Keratinocyte (primary cell): Measurements from ENCODE around the gene SLC6A5. TPM values are rescaled to one million over a fixed set of nuclear protein-coding genes. Genes with fewer than 3 reads are reported as not detected.

Source experiments
- DNase-seq: peaks from one replicate; pipeline ENCODE4 v3.0.0-alpha.2; 2011; ENCODE audit warnings: low read depth, missing footprints, low spot score
- FAIRE-seq: peaks from 2 replicates; lab custom pipeline; 2011; peaks lifted over from hg19 to GRCh38; lab: Jason Lieb, UNC
- H2AFZ ChIP-seq: 2 replicates; pipeline ENCODE4 v1.6.0; 2012; ENCODE audit warnings: low read length, control low read depth, inconsistent platforms; ENCODE audit not compliant: control insufficient read depth
- H3K27ac ChIP-seq: 2 replicates; pipeline ENCODE4 v1.5.1; 2011; ENCODE audit warnings: low read length; ENCODE audit not compliant: control insufficient read depth, insufficient read depth
- H3K27me3 ChIP-seq: 3 replicates; pipeline ENCODE4 v1.6.0; 2011; ENCODE audit warnings: low read length; ENCODE audit not compliant: control insufficient read depth, insufficient read depth; ENCODE audit errors: extremely low read depth
- H3K36me3 ChIP-seq, 2 experiments: 2 replicates in 1 of 2; 3 replicates in 1 of 2; pipeline ENCODE4 v1.5.1; 2011; ENCODE audit warnings: low read length in 2 of 2, mild to moderate bottlenecking in 1 of 2; ENCODE audit not compliant: control insufficient read depth in 2 of 2, insufficient read depth in 2 of 2; ENCODE audit errors: extremely low read depth in 1 of 2
- H3K4me1 ChIP-seq: 3 replicates; pipeline ENCODE4 v1.5.1; 2011; ENCODE audit warnings: low read length; ENCODE audit not compliant: control insufficient read depth, insufficient read depth; ENCODE audit errors: extremely low read depth
- H3K4me2 ChIP-seq: 3 replicates; pipeline ENCODE4 v1.6.0; 2011; ENCODE audit warnings: low read depth, low read length; ENCODE audit not compliant: control insufficient read depth, insufficient read depth; ENCODE audit errors: extremely low read depth
- H3K4me3 ChIP-seq, 3 experiments: fragments of 200-600 bp in 1 of 3; sonication (generic) in 1 of 3; 2 replicates in 2 of 3; 3 replicates in 1 of 3; pipeline ENCODE4 v1.5.1; 2011 to 2016; ENCODE audit warnings: low read length in 3 of 3, mild to moderate bottlenecking in 3 of 3, control low read depth in 2 of 3, inconsistent platforms in 1 of 3, low read depth in 1 of 3, mixed read lengths in 1 of 3, mixed run types in 1 of 3, moderate library complexity in 1 of 3; ENCODE audit not compliant: control insufficient read depth in 2 of 3, insufficient read depth in 2 of 3; ENCODE audit errors: extremely low read depth in 1 of 3
- H3K79me2 ChIP-seq: 2 replicates; pipeline ENCODE4 v1.6.0; 2012; ENCODE audit warnings: low read length; ENCODE audit not compliant: control insufficient read depth, insufficient read depth
- H3K9ac ChIP-seq: 3 replicates; pipeline ENCODE4 v1.6.0; 2011; ENCODE audit warnings: low read length; ENCODE audit not compliant: control insufficient read depth, insufficient read depth; ENCODE audit errors: extremely low read depth
- H3K9me1 ChIP-seq: 3 replicates; pipeline ENCODE4 v1.6.0; 2011; ENCODE audit warnings: low read length; ENCODE audit not compliant: control insufficient read depth, insufficient read depth; ENCODE audit errors: extremely low read depth
- H3K9me3 ChIP-seq: 2 replicates; pipeline ENCODE4 v1.5.1; 2012; ENCODE audit warnings: low read depth, low read length; ENCODE audit not compliant: control insufficient read depth
- H4K20me1 ChIP-seq: 3 replicates; pipeline ENCODE4 v1.6.0; 2011; ENCODE audit warnings: low read length; ENCODE audit not compliant: control insufficient read depth, insufficient read depth; ENCODE audit errors: extremely low read depth
- EZH2 ChIP-seq: IDR thresholded peaks from one replicate; pipeline ENCODE4 v1.6.1; 2012; ENCODE audit warnings: inconsistent platforms, mild to moderate bottlenecking, low read length, moderate library complexity
- dilution Hi-C: fragments of 300-500 bp; cut with MboI; formaldehyde crosslinking; loops from one replicate; pipeline ENCODE4 v1.7.0; 2020; ENCODE audit warnings: low sequenced_read_pairs; ENCODE audit not compliant: extremely low pct_ligation_motif_present
- polyA plus RNA-seq, 5 experiments: library from polyadenylated mRNA; depleted of rRNA in 3 of 5; stranded (reverse) in 3 of 5; stranded (forward) in 1 of 5; unstranded in 1 of 5; fragments of >200 nt; gene quantifications; 1 replicate in 1 of 5; 2 replicates in 3 of 5; 3 replicates in 1 of 5; pipeline versions ENCODE4 v1.2.1 to v1.2.3, GENCODE V29; 2011 to 2012; ENCODE audit warnings: missing spikeins in 2 of 5, low read depth in 1 of 5, low replicate concordance in 1 of 5
- TF ChIP-seq, protein P1 (sequence below), 3 experiments: IDR thresholded peaks in 1 of 3; conservative IDR thresholded peaks in 1 of 3; optimal IDR thresholded peaks in 1 of 3; 2 replicates in 2 of 3; 3 replicates in 1 of 3; pipeline versions ENCODE3 to v1.5.1; 2011; ENCODE audit warnings: low read length in 3 of 3, mild to moderate bottlenecking in 3 of 3, moderate library complexity in 2 of 3, control low read depth in 1 of 3, inconsistent platforms in 1 of 3; ENCODE audit not compliant: insufficient read depth in 2 of 3; ENCODE audit errors: extremely low read depth in 1 of 3

The SLC6A5 gene
- polyA plus RNA-seq, 1 donor (not counting 4 experiments of a cell fraction or from before 2014, with no cell fraction given) = not detected

- Histone ChIP-seq H3K4me2 (no peak overlapping the region), H2AFZ (no peak overlapping the region), H3K9ac (no peak overlapping the region), H3K36me3 (no peaks in the 10 kb centered on the region), H3K9me1 (no peaks in the 10 kb centered on the region), H3K4me3 (no peak overlapping the region), H3K27ac (no peak overlapping the region), H3K27me3 (no peaks in the 10 kb centered on the region), H3K79me2 (no peaks in the 10 kb centered on the region), H3K9me3 (no peaks in the 10 kb centered on the region), H4K20me1 (no peaks in the 10 kb centered on the region), H3K4me1 (no peaks in the 10 kb centered on the region)
- dilution Hi-C loops = no loop called here
- TF ChIP-seq, protein P1, sequence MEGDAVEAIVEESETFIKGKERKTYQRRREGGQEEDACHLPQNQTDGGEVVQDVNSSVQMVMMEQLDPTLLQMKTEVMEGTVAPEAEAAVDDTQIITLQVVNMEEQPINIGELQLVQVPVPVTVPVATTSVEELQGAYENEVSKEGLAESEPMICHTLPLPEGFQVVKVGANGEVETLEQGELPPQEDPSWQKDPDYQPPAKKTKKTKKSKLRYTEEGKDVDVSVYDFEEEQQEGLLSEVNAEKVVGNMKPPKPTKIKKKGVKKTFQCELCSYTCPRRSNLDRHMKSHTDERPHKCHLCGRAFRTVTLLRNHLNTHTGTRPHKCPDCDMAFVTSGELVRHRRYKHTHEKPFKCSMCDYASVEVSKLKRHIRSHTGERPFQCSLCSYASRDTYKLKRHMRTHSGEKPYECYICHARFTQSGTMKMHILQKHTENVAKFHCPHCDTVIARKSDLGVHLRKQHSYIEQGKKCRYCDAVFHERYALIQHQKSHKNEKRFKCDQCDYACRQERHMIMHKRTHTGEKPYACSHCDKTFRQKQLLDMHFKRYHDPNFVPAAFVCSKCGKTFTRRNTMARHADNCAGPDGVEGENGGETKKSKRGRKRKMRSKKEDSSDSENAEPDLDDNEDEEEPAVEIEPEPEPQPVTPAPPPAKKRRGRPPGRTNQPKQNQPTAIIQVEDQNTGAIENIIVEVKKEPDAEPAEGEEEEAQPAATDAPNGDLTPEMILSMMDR (optimal IDR thresholded peaks at IDR 0.05 in 1 of 3, IDR thresholded peaks at IDR 0.05 in 1 of 3, conservative IDR thresholded peaks at IDR 0.05 in 1 of 3; ENCODE audit: extremely low read depth in 1 of 3, insufficient read depth in 2 of 3, low read length in 3 of 3) = no peak
- TF ChIP-seq EZH2 = no peak
- FAIRE-seq (no peak), DNase-seq (no peak)
These were observed 58.7 kb downstream of the SLC6A5 start for GRCh38 chr11:20658135-20658534.

DNA sequence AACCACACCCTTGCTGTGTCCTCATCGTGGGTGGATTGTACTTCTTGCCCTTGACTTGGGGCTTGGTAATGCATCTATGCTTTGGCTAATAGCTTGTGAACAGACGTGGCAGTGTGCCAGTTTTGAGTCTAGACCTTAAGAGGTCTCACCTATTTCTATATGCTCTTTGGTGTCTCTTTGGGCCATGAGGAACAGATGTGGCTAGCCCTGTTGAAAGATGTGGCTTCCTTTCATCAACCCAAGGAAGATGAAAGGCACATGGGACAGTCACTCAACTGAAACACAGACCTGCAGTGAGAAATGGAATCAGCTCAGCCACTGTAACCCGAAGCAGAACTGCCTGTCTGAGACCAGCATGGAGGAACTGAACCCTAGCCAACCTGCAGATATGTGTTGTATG, 62.0 kb downstream of the SLC6A5 start:
- Histone ChIP-seq H3K9me3 (no peaks in the 10 kb centered on the region), H3K27ac (no peak overlapping the region), H3K79me2 (no peaks in the 10 kb centered on the region), H3K4me3 (no peak overlapping the region), H3K4me2 (no peak overlapping the region), H3K36me3 (no peaks in the 10 kb centered on the region), H3K27me3 (no peaks in the 10 kb centered on the region), H4K20me1 (no peaks in the 10 kb centered on the region), H3K9ac (no peak overlapping the region), H3K9me1 (no peaks in the 10 kb centered on the region), H2AFZ (no peak overlapping the region), H3K4me1 (no peaks in the 10 kb centered on the region)
- no peak for FAIRE-seq
- TF ChIP-seq EZH2 = no peak
- TF ChIP-seq, protein P1 (optimal IDR thresholded peaks at IDR 0.05 in 1 of 3, IDR thresholded peaks at IDR 0.05 in 1 of 3, conservative IDR thresholded peaks at IDR 0.05 in 1 of 3; ENCODE audit: extremely low read depth in 1 of 3, insufficient read depth in 2 of 3, low read length in 3 of 3) = no peak
- DNase-seq = no peak
- dilution Hi-C loops = no loop called here
